Measurements from ENCODE around the gene RBM20.

The RBM20 gene

DNA sequence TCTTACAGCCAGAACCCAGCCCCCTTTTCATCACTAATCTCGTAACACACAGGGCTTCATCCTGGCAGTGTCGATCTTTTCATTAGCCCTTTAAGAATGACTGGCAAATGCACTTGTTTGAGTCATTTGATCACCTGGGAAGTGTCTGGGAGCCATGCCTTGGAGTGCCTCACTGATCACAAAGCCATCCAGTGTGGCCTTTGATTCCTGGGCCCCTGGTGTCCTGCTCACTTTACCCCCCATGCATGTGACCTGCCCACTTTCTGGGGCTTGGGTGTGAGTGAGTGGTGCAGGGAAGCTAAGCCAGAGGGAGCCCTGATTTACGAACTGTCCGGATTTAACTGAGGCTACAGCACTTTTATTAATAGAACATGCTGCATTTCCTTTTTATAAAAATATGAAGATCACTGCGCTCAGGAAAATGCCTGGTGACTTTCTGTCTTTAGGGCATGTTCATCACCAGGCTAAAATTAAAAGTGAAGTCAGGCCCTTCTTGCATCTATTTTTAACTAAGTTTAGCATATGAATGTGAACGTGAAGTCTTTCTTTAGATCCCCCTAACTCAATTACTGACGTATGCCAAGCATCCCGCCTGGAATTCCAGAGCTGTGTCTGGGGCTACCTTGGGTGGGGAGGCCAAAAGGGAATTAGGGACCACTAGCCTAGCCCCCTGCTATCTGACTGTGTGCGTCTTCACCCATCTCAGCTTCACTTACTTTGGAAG lies 23.6 kb downstream of the RBM20 start:
- TF ChIP-seq CTCF (IDR thresholded peaks at IDR 0.05; ENCODE audit: low read depth, low read length, missing control alignments), result no peak
- DNase-seq (ENCODE audit: extremely low read depth, low read depth), result no peak
- no peak overlapping the region for H3K4me3 ChIP-seq (replicated peaks; ENCODE audit: low read depth, low read length)

GRCh38 chr10:110668443-110668842 lies 24.3 kb downstream of the RBM20 start:
- no peak for DNase-seq (ENCODE audit: extremely low read depth, low read depth)
- TF ChIP-seq CTCF (IDR thresholded peaks at IDR 0.05; ENCODE audit: low read depth, low read length, missing control alignments), result no peak
- H3K4me3 ChIP-seq (replicated peaks; ENCODE audit: low read depth, low read length), result no peak overlapping the region

GRCh38 chr10:110670335-110670734 lies 26.2 kb downstream of the RBM20 start:
- no peak for TF ChIP-seq CTCF (IDR thresholded peaks at IDR 0.05; ENCODE audit: low read depth, low read length, missing control alignments)
- no peak for DNase-seq (ENCODE audit: extremely low read depth, low read depth)
- no peak overlapping the region for H3K4me3 ChIP-seq (replicated peaks; ENCODE audit: low read depth, low read length)

GRCh38 chr10:110671788-110672579 lies 27.8 kb downstream of the RBM20 start:
- no peak for DNase-seq (ENCODE audit: extremely low read depth, low read depth)
- peak overlapping the region; percentile 55 for H3K4me3 ChIP-seq (replicated peaks; ENCODE audit: low read depth, low read length)
- peak; percentile 94 for TF ChIP-seq CTCF (IDR thresholded peaks at IDR 0.05; ENCODE audit: low read depth, low read length, missing control alignments)

DNA sequence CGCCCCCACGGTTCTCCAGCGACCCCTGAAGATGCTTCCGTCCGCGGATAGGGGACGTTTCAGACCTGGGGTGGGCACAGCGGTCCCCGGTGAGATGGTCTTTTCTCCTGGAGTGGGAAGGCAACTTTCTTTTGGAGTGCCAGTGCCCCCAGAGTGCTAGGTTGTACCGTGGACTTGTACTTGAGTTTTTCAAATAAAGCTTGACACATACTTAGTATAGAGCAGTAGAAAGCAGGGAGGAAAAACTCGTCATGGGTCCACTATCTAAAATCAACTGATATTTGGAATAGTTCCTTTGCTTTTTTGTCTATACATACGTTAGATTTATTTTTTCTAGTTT lies 28.4 kb downstream of the RBM20 start:
- H3K4me3 ChIP-seq (replicated peaks; ENCODE audit: low read depth, low read length), result peak overlapping the region; percentile 55
- no peak for DNase-seq (ENCODE audit: extremely low read depth, low read depth)
- TF ChIP-seq CTCF (IDR thresholded peaks at IDR 0.05; ENCODE audit: low read depth, low read length, missing control alignments), result no peak

GRCh38 chr10:110676016-110676415 lies 31.9 kb downstream of the RBM20 start:
- TF ChIP-seq CTCF (IDR thresholded peaks at IDR 0.05; ENCODE audit: low read depth, low read length, missing control alignments), result no peak
- no peak overlapping the region for H3K4me3 ChIP-seq (replicated peaks; ENCODE audit: low read depth, low read length)
- DNase-seq (ENCODE audit: extremely low read depth, low read depth), result no peak
